Stimulated activated naive B cell treated with anti-CD40 and anti-IgM and Interleukin-4, amounts not matched to agents 10 μg/mL and 1 μg/mL and 100 μg/mL, for 72 hours (primary cell): ENCODE results near the gene NAALADL2.

Experiments used
- ATAC-seq, 2 donors: fragments of 150-1000 bp; cut with Tn5 transposase; replicated peaks; 2 replicates each; pipeline ENCODE4 v1.10.0; 2021; ENCODE audit warnings: moderate library complexity in 1 of 2
- DNase-seq: peaks from one replicate; pipeline ENCODE4 v3.0.0; 2021
- H3K27ac Mint-ChIP-seq: one replicate; pipeline ENCODE4 v1.8.0; 2022; ENCODE audit warnings: mild to moderate bottlenecking, mixed read lengths
- H3K27me3 Mint-ChIP-seq, 2 donors: one replicate each; pipeline ENCODE4 v1.8.0; 2022; ENCODE audit warnings: mixed read lengths in 2 of 2
- H3K36me3 Mint-ChIP-seq, 2 donors: one replicate each; pipeline ENCODE4 v1.8.0; 2022; ENCODE audit warnings: mixed read lengths in 2 of 2, mild to moderate bottlenecking in 1 of 2
- H3K4me1 Mint-ChIP-seq, 2 donors: one replicate each; pipeline ENCODE4 v1.8.0; 2022; ENCODE audit warnings: mixed read lengths in 2 of 2, mild to moderate bottlenecking in 1 of 2
- H3K4me3 Mint-ChIP-seq, 2 donors: one replicate each; pipeline ENCODE4 v1.8.0; 2022; ENCODE audit warnings: mild to moderate bottlenecking in 2 of 2, mixed read lengths in 2 of 2, moderate library complexity in 1 of 2
- H3K9me3 Mint-ChIP-seq, 2 donors: one replicate each; pipeline ENCODE4 v1.8.0; 2022; ENCODE audit warnings: mixed read lengths in 2 of 2, mild to moderate bottlenecking in 1 of 2

Gene NAALADL2

DNA sequence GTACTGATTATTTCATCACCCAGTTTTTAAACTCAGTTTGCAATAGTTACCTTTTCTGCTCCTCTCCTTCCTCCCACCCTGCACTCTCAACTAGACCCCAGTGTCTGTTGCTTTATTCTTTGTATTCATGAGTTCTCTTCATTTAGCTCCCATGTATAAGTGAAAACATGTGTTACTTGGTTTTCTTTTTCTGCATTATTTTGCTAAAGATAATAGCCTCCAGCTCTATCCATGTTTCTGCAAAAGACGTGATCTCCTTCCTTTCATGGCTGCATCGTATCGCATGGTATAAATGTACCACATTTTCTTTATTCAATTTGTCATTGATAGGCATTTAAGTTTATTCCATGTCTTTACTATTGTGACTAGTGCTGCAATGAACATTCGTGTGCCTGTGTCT, 79.0 kb downstream of the NAALADL2 start:
- H3K4me3 Mint-ChIP-seq = no peak overlapping the region
- H3K27me3 Mint-ChIP-seq = no peaks in the 10 kb centered on the region
- no peak overlapping the region for H3K27ac Mint-ChIP-seq
- no peaks in the 10 kb centered on the region for H3K36me3 Mint-ChIP-seq
- ATAC-seq = no peak
- peaks cover 3 to 8% of the 10 kb centered on the region in 2 donors for H3K9me3 Mint-ChIP-seq
- no peak for DNase-seq
- H3K4me1 Mint-ChIP-seq = no peaks in the 10 kb centered on the region

GRCh38 chr3:174940151-174940550, 81.0 kb downstream of the NAALADL2 start:
- no peak for DNase-seq
- no peaks in the 10 kb centered on the region for H3K4me1 Mint-ChIP-seq
- H3K9me3 Mint-ChIP-seq = peaks cover 3 to 8% of the 10 kb centered on the region in 2 donors
- no peak for ATAC-seq
- no peak overlapping the region for H3K4me3 Mint-ChIP-seq
- no peaks in the 10 kb centered on the region for H3K36me3 Mint-ChIP-seq
- no peaks in the 10 kb centered on the region for H3K27me3 Mint-ChIP-seq
- H3K27ac Mint-ChIP-seq = no peak overlapping the region

DNA sequence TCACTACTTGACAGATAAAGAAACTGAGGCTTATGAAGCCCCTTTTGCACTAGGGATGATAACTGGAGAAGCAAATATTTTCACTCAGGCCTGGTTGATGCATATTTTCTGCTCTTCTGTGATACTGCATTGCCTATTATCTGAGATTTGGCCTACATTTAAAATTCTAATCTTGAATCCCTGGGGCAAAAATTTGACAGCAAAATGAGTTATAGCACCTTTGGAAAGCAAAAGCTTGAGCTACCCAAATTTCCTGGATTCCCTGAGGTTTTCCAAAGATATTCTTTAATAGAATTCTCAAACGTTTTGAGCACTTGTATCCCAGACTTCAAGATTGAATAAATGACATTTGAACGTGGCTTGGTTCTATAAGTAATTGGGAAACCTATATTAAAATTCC, 86.1 kb downstream of the NAALADL2 start:
- H3K9me3 Mint-ChIP-seq = peaks cover 3 to 8% of the 10 kb centered on the region in 2 donors
- ATAC-seq = no peak

GRCh38 chr3:174945951-174946350, 86.8 kb downstream of the NAALADL2 start:
- Mint-ChIP-seq H3K27ac (no peak overlapping the region), H3K4me3 (no peak overlapping the region), H3K36me3 (no peaks in the 10 kb centered on the region), H3K27me3 (no peaks in the 10 kb centered on the region), H3K4me1 (no peaks in the 10 kb centered on the region), H3K9me3 (peaks cover 3 to 5% of the 10 kb centered on the region in 2 donors)
- DNase-seq (no peak), ATAC-seq (no peak)

More for the DNA sequence above, 86.1 kb downstream of the NAALADL2 start:
- no peak for DNase-seq
- no peaks in the 10 kb centered on the region for H3K36me3 Mint-ChIP-seq
- no peaks in the 10 kb centered on the region for H3K27me3 Mint-ChIP-seq
- H3K4me3 Mint-ChIP-seq = no peak overlapping the region
- H3K4me1 Mint-ChIP-seq = no peaks in the 10 kb centered on the region
- H3K27ac Mint-ChIP-seq = no peak overlapping the region

DNA sequence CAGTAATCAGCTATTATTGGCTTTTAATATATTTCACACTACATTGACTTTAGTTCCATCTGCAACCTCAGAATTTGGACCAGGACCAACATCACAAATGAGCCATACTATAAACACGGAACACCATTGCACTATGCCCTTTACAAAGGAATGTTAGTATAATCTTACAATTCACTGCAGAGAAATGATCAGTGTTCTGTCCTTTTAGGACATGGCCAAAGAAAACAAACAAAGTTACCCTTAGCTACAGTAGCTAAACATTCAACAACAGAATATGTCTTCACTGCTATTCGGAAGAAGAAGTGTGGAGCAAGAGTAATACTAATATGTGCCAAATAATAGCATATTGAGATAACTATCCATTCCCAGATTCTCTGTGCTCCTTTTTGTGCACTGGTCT, 90.4 kb downstream of the NAALADL2 start:
- no peaks in the 10 kb centered on the region for H3K36me3 Mint-ChIP-seq
- DNase-seq (no peak), ATAC-seq (no peak)
- no peaks in the 10 kb centered on the region for H3K27me3 Mint-ChIP-seq
- H3K4me1 Mint-ChIP-seq = no peaks in the 10 kb centered on the region
- no peak overlapping the region for H3K27ac Mint-ChIP-seq
- no peak overlapping the region for H3K4me3 Mint-ChIP-seq
- H3K9me3 Mint-ChIP-seq = no peaks in the 10 kb centered on the region

- Mint-ChIP-seq H3K4me1 (no peaks in the 10 kb centered on the region), H3K9me3 (no peaks in the 10 kb centered on the region), H3K27ac (no peak overlapping the region), H3K4me3 (no peak overlapping the region), H3K36me3 (no peaks in the 10 kb centered on the region), H3K27me3 (no peaks in the 10 kb centered on the region)
- ATAC-seq = no peak
- no peak for DNase-seq
Measured at GRCh38 chr3:174951034-174951433, 91.9 kb downstream of the NAALADL2 start.

DNA sequence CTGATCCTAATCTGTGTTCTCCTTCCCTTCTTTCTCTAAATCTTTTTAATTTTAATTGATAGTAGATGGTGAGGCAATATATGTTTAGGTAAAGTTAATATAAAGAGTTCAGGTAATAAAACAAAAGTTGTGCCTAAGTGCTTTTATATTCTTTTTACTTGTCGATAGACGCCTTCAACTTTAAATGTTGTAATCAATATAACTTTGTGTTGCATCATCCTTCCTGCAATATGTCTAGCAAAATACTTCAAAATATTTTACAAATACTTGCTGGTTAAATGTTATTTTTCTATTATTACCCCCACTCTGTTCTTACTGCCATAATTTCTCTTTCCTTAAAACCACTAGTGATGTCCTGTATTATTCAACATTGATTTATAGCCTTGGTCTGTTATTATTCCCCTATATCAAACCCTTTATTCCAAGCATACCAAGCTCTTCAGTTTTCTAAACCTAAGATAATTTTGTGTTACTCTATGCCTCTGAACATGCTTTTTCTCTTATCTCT, 92.4 kb downstream of the NAALADL2 start:
- Mint-ChIP-seq H3K27ac (no peak overlapping the region), H3K4me3 (no peak overlapping the region), H3K36me3 (no peaks in the 10 kb centered on the region), H3K27me3 (no peaks in the 10 kb centered on the region), H3K9me3 (no peaks in the 10 kb centered on the region), H3K4me1 (no peaks in the 10 kb centered on the region)
- no peak for DNase-seq
- ATAC-seq = no peak

GRCh38 chr3:174953068-174953467, 93.9 kb downstream of the NAALADL2 start:
- DNase-seq = no peak
- Mint-ChIP-seq H3K9me3 (peaks cover 0 to 1% of the 10 kb centered on the region in 2 donors), H3K4me1 (no peaks in the 10 kb centered on the region), H3K4me3 (no peak overlapping the region), H3K27me3 (no peaks in the 10 kb centered on the region), H3K27ac (no peak overlapping the region), H3K36me3 (no peaks in the 10 kb centered on the region)
- no peak for ATAC-seq

GRCh38 chr3:174955513-174956016, 96.4 kb downstream of the NAALADL2 start:
- Mint-ChIP-seq H3K36me3 (no peaks in the 10 kb centered on the region), H3K4me3 (no peak overlapping the region), H3K27me3 (no peaks in the 10 kb centered on the region), H3K9me3 (peaks cover 0 to 1% of the 10 kb centered on the region in 2 donors), H3K27ac (no peak overlapping the region), H3K4me1 (no peaks in the 10 kb centered on the region)
- ATAC-seq (no peak), DNase-seq (no peak)

DNA sequence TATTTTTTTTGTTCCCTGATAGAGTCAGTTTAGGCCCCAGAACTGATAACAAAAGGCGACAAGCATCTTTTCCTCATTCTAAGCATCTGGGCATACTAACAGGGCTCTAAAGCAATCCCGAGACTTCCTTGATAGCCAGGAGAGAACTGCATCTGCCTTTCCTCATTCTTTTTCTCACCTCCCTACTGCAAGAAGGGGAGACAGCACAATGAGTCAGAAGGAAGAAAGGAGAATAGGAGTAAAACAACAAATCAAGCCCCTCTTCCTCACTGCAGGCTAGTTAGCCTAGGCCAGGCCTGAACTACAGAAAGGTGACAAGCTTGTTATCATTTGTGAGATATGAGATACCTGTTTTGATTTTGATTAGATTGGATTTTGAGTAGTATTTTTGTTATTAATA, 97.9 kb downstream of the NAALADL2 start:
- Mint-ChIP-seq H3K27me3 (no peaks in the 10 kb centered on the region), H3K27ac (no peak overlapping the region), H3K36me3 (no peaks in the 10 kb centered on the region), H3K4me1 (no peaks in the 10 kb centered on the region), H3K4me3 (no peak overlapping the region), H3K9me3 (peaks cover 0 to 1% of the 10 kb centered on the region in 2 donors)
- DNase-seq (no peak), ATAC-seq (no peak)

GRCh38 chr3:174957551-174958001, 98.4 kb downstream of the NAALADL2 start:
- no peak for ATAC-seq
- Mint-ChIP-seq H3K36me3 (no peaks in the 10 kb centered on the region), H3K9me3 (peaks cover 0 to 1% of the 10 kb centered on the region in 2 donors), H3K4me3 (no peak overlapping the region), H3K4me1 (no peaks in the 10 kb centered on the region), H3K27me3 (no peaks in the 10 kb centered on the region), H3K27ac (no peak overlapping the region)
- DNase-seq = no peak

GRCh38 chr3:174958671-174959328, 99.7 kb downstream of the NAALADL2 start:
- DNase-seq (no peak), ATAC-seq (no peak)
- peaks cover 0 to 1% of the 10 kb centered on the region in 2 donors for H3K9me3 Mint-ChIP-seq
- no peaks in the 10 kb centered on the region for H3K27me3 Mint-ChIP-seq
- H3K27ac Mint-ChIP-seq = no peak overlapping the region
- H3K4me3 Mint-ChIP-seq = no peak overlapping the region
- no peaks in the 10 kb centered on the region for H3K36me3 Mint-ChIP-seq
- H3K4me1 Mint-ChIP-seq = no peaks in the 10 kb centered on the region

- Mint-ChIP-seq H3K4me3 (no peak overlapping the region), H3K27ac (no peak overlapping the region), H3K36me3 (no peaks in the 10 kb centered on the region), H3K4me1 (no peaks in the 10 kb centered on the region), H3K9me3 (peaks cover 0 to 1% of the 10 kb centered on the region in 2 donors), H3K27me3 (no peaks in the 10 kb centered on the region)
- ATAC-seq (no peak), DNase-seq (no peak)
Measured at GRCh38 chr3:174959556-174960065, 100.5 kb downstream of the NAALADL2 start.

- no peak for DNase-seq
- no peak overlapping the region for H3K4me3 Mint-ChIP-seq
Measured at GRCh38 chr3:174960898-174961297, 101.8 kb downstream of the NAALADL2 start.

GRCh38 chr3:174973465-174973864, 114.3 kb downstream of the NAALADL2 start:
- Mint-ChIP-seq H3K27ac (no peak overlapping the region), H3K27me3 (no peaks in the 10 kb centered on the region), H3K4me1 (no peaks in the 10 kb centered on the region), H3K4me3 (no peak overlapping the region), H3K36me3 (no peaks in the 10 kb centered on the region), H3K9me3 (peaks cover 0 to 3% of the 10 kb centered on the region in 2 donors)
- ATAC-seq (no peak), DNase-seq (no peak)

More at GRCh38 chr3:174960898-174961297, 101.8 kb downstream of the NAALADL2 start:
- Mint-ChIP-seq H3K4me1 (no peaks in the 10 kb centered on the region), H3K36me3 (no peaks in the 10 kb centered on the region), H3K9me3 (peaks cover 0 to 4% of the 10 kb centered on the region in 2 donors), H3K27ac (no peak overlapping the region), H3K27me3 (no peaks in the 10 kb centered on the region)
- no peak for ATAC-seq
